GM18520 (cell line): ENCODE data around the gene PNKP.
"Not testable (repeated sequence)": the region's sequence is repeated elsewhere in the genome, so short reads cannot be mapped to it uniquely, and the experiment has no call there.

Source experiments
- ATAC-seq: cut with Tn5 transposase; IDR thresholded peaks from one replicate; pipeline ENCODE4 v1.9.1; 2021; ENCODE audit not compliant: unreplicated experiment

PNKP gene

DNA sequence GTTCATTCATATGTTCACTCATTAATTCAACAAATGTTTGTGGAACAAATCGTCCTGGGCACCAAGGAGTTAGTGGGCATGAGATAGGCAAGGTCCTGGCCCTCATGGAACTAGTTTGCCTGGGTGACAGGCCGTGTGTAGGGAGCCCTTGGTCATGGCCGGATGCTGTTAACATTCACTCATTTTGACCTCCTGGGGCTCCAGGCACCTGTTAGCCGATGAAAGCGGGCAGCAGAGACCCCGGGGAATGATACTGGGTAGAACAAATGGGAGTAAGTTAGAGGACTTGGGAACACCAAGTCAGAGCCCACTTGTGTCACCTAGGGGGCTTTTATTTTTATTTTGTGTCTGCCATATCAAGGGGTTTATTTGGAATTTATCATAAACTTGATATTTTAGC lies 42.7 kb downstream of the PNKP start:
- ATAC-seq: no peak

GRCh38 chr19:49823472-49823871 lies 43.9 kb downstream of the PNKP start:
- ATAC-seq: no peak

DNA sequence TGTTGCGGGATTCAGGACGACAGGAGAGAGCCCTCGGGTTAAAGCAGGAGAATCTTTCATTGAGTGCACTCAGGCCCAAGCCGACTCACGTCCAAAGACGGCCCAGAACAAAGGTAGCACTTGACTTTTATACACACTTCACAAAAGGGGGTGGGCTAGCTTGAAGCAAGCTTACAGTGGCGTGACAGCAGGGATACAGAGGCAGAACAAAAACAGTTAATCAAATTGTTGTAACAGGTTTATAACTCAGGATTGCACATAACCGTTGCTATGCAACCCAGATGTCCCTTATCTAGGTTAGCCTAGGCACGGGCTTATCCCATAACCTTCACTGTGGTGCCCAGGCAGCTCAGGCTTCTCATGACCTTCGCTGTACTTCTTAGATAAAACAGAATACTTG lies 47.3 kb downstream of the PNKP start:
- ATAC-seq: no peak

GRCh38 chr19:49819452-49820115 lies 47.8 kb downstream of the PNKP start:
- ATAC-seq: not testable (repeated sequence)

DNA sequence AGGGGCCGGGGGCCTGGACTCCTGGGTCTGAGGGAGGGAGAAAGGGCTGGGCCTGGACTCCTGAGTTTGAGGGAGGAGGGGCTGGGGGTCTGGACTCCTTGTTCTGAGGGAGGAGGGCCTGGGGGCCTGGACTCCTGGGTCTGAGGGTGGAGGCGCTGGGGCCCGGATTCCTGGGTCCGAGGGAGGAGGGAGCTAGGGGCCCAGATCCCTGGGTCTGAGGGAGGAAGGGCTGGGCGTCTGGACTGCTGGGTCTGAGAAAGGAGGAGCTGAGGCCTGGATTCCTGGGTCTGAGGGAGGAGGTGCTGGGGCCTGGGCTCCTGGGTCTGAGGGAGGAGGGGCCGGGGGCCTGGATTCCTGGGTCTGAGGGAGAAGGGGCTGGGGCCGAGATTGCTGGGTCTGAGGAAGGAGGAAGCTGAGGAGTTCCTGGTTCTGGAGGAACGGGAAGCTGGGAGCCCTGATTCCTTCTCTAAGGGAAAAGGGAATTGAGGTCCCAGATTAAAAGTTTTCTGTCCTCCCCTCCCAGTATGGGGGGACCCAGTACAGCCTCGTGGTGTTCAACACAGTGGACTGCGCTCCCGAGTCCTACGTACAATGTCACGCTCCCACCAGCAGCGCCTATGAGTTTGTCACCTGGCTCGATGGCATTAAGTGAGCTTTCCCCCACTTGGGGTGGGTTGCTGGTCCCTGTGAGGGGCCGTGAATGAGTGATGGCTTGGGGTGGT lies 48.6 kb downstream of the PNKP start:
- no peak for ATAC-seq

- peak; percentile 53 for ATAC-seq
These were observed 49.3 kb downstream of the PNKP start, which contains the start of gene MED25 for GRCh38 chr19:49817964-49818648. Gene MED25, plus strand, starts transcription at chr19:49818289. Its CDS starts 53 bp downstream, at chr19:49818342.

DNA sequence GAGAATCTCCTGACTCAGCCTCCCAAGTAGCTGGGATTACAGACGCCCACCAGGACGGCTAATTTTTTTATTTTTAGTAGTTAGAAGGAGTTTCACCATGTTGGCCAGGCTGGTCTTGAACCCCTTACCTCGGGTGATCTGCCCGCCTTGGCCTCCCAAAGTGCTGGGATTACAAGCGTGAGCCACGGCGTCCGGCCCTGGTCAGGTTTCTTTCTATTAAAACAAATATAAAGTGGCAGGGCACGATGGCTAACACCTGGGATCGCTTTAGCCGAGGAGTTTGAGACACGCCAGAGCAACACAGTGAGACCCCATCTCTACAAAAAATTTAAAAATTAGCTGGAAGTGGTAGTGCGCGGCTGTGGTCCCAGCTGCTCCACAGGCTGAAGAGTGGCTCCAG lies 50.8 kb downstream of the PNKP start:
- ATAC-seq: no peak

DNA sequence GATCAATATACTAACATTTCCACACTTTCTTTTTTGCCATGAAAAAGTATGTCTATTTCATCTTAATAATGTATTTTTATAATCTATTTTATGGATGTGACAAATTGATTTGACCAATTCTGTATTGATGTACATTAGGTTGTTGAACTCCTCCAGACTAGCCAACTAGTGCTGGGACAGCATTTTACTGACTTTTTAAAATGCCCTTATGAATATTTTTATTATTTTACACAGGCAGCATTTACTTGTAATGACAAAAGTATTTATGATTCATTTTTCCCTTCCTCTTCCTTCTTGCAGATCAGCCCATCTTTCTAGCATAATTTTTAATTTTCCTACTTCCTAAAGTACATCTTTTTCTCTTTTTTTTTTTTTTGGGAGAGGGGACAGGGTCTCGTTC lies 53.4 kb downstream of the PNKP start:
- ATAC-seq: no peak

DNA sequence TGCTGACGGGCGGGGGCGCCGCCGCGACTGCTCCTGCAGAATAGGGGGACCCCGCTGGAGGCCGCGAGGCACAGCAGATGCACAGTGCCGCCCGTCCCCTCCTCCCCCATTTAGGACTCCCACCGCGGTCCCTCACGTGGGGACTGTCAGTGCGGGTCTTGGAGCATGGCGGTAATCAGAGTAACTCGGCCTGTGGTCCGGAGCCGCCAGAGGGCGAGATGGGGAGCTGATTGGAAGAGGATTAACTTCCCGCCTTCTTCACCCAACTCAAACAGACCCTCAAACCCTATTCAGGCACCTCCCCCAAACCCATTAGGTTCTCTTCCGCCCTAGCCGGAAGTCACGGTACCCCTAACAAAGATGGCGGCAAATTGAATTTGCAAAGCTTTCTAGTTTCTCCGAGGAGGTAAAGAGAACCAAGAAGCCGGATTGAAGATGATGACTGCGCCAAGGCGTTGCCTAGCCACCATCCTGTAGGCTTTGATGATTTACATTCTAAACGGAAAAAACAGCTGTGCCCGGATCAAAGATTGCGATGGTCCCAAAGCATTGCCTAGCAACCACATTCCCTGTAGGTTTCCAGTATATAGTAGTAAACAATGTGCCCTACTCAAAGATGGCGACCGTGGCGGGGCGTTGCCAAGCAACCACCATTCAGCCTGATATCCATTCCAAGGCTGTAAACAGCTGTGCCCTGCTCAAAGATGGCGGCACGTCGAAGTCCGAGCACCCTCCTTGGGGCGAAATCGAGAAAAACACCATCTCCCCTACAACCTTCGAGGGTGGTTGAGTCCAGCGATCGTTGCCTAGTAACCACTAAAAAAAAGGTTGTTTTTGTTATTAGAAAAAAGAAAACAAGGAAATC lies 54.1 kb downstream of the PNKP start, which contains the start of gene FUZ:
TSS of gene FUZ (minus strand) at position 296 of the 865 bp plus-strand sequence. CDS start at position 110, 186 bp downstream.
- ATAC-seq: peak; percentile 54

DNA sequence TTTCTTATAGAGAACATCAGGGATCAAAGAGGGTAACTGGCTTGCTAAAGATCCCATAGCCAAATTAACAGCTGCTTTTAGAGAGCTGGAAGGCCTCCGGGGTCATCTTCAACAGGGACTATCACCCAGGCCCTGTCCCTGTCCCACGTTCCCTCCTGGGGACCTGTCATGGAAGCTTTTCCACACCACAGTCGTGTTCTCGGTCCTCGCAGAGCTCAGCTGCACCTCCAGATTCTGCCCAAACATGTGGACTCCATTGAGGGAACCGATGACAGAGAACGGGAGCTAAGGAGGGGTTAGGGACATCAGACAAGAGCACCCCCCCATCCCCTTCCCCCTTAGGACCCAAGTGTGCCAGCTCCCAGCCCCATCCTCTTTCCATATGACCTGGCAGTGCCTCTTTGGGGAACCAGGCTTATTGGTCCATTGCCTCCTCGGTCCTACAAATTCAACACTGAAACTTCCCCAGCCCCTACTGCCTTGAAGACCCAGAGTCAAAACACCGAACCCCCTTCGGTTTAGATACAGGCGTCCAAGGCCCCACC lies 54.9 kb downstream of the PNKP start:
- ATAC-seq: no peak

- no peak for ATAC-seq
These were observed 56.0 kb downstream of the PNKP start for GRCh38 chr19:49811328-49811727.
